Motor neuron (in vitro differentiated cells): ENCODE measurements around the gene PLCB2. TPM values are rescaled to one million over a fixed set of nuclear protein-coding genes. Genes with fewer than 3 reads are reported as not detected.

Experiments
- ATAC-seq, 8 experiments: fragments of 200-7000 bp; cut with Tn5 transposase; replicated peaks in 6 of 8; 2 replicates each; pipeline ENCODE4 v1.8.0; 2021; ENCODE audit warnings: mild to moderate bottlenecking in 8 of 8, moderate library complexity in 8 of 8
- H3K27ac ChIP-seq, 2 donors: fragments of 250-450 bp; sonication (Bioruptor Pico); 2 replicates each; pipeline ENCODE4 v1.9.0; 2021; ENCODE audit warnings: antibody characterized with exemption in 2 of 2, mild to moderate bottlenecking in 2 of 2, moderate library complexity in 1 of 2
- H3K4me1 ChIP-seq, 2 donors: fragments of 250-450 bp; sonication (Bioruptor Pico); replicated peaks in 1 of 2; 2 replicates each; pipeline ENCODE4 v1.6.1; 2021; ENCODE audit warnings: antibody characterized with exemption in 2 of 2, mild to moderate bottlenecking in 2 of 2, moderate library complexity in 1 of 2
- H3K4me3 ChIP-seq, 5 donors: fragments of 250-450 bp; sonication (Bioruptor Pico); 2 replicates each; pipeline ENCODE4 v1.9.0; 2021; ENCODE audit warnings: antibody characterized with exemption in 5 of 5, mild to moderate bottlenecking in 5 of 5, moderate library complexity in 4 of 5
- WGBS, 10 experiments: fragments of 450-650 bp; shearing (Covaris generic); methylation state at CpG; one replicate each; pipeline ENCODE4 v1.0.0; 2022; 5-methylcytosine and 5-hydroxymethylcytosine counted together
- in situ Hi-C, 9 experiments: fragments of 400-800 bp; cut with MboI; loops; one replicate each; pipeline ENCODE4 v1.15.0; 2021; ENCODE audit warnings: low sequenced_read_pairs in 9 of 9, low pct_unique_long_range_greater_than_20kb in 2 of 9; ENCODE audit not compliant: unreplicated experiment in 9 of 9
- total RNA-seq, 8 experiments: library from RNA; unstranded; fragments of 300-600 nt; gene quantifications; 2 replicates each; pipeline versions ENCODE4 v1.2.3 to v1.2.4, GENCODE V29; 2022

The PLCB2 gene
- total RNA-seq, 8 experiments from 2014 or later, result 0.87 to 3.3 (median 1.6) TPM

- Histone ChIP-seq H3K4me1 (peaks cover 38 to 40% of the 10 kb centered on the region in 2 donors), H3K27ac (no peak overlapping the region), H3K4me3 (no peak overlapping the region)
- in situ Hi-C loops, result no loop called here
- ATAC-seq, result no peak
- WGBS, 10 experiments, result 0 to 100% (median 54%) methylated on average over 1 to 3 of the region's 3 CpGs; no CpG with 5 or more reads in 2 of the 10 experiments
Observed at GRCh38 chr15:40328176-40328575, 20.4 kb upstream of the PLCB2 start.

- ATAC-seq, result no peak
- WGBS, 10 experiments, result 0 to 60% (median 22%) methylated on average over 1 to 4 of the region's 6 CpGs; no CpG with 5 or more reads in 2 of the 10 experiments
- H3K4me1 ChIP-seq, result peaks cover 40 to 45% of the 10 kb centered on the region in 2 donors
Observed at GRCh38 chr15:40327457-40327856, 19.7 kb upstream of the PLCB2 start.

GRCh38 chr15:40325700-40326099 lies 18.0 kb upstream of the PLCB2 start:
- in situ Hi-C loops, result no loop called here
- H3K27ac ChIP-seq, result no peak overlapping the region
- H3K4me3 ChIP-seq, result peak overlapping the region in 3 of 5 donors; percentile 5 to 91 (median 91)
- H3K4me1 ChIP-seq, result peaks cover 46% of the 10 kb centered on the region in 2 donors
- no peak for ATAC-seq
- 60 to 100% (median 94%) methylated on average over 1 to 2 of the region's 2 CpGs for WGBS, 10 experiments

More at GRCh38 chr15:40327457-40327856, 19.7 kb upstream of the PLCB2 start:
- in situ Hi-C loops, result no loop called here
- Histone ChIP-seq H3K4me3 (no peak overlapping the region), H3K27ac (no peak overlapping the region)

- Histone ChIP-seq H3K27ac (no peak overlapping the region), H3K4me3 (peak overlapping the region; percentile 50 to 91 (median 71)), H3K4me1 (peaks cover 46 to 48% of the 10 kb centered on the region in 2 donors)
- ATAC-seq, result no peak
- in situ Hi-C loops, result no loop called here
- WGBS, 10 experiments, result 50 to 100% (median 86%) methylated on average over 1 to 2 of the region's 2 CpGs
Observed at GRCh38 chr15:40325188-40325587, 17.5 kb upstream of the PLCB2 start.

GRCh38 chr15:40323953-40324937 lies 16.5 kb upstream of the PLCB2 start:
- H3K4me1 ChIP-seq, result peaks cover 46 to 48% of the 10 kb centered on the region in 2 donors
- 0 to 4% (median 3%) methylated on average over 4 to 10 of the region's 101 CpGs; no CpG with 5 or more reads in 7 of the 10 experiments for WGBS, 10 experiments
- in situ Hi-C loops, result no loop called here
- peak; percentile 4 to 10 (median 6) for ATAC-seq
- H3K4me3 ChIP-seq, result peak overlapping the region; percentile 50 to 91 (median 71)
- H3K27ac ChIP-seq, result peak overlapping the region; percentile 52 to 60

- WGBS, 10 experiments, result 0% methylated on average over 1 to 8 of the region's 103 CpGs; no CpG with 5 or more reads in 8 of the 10 experiments
- H3K27ac ChIP-seq, result peak within 1 kb of the TSS; percentile 52 to 60
- H3K4me1 ChIP-seq, result peaks cover 43 to 44% of the 10 kb centered on the region in 2 donors
- peak; percentile 77 to 93 (median 92) for ATAC-seq
- in situ Hi-C loops, result no loop called here
- H3K4me3 ChIP-seq, result peak within 1 kb of the TSS; percentile 50 to 91 (median 71)
Observed at GRCh38 chr15:40323239-40323952, 15.7 kb upstream of the PLCB2 start, which contains the start of gene INAFM2. Gene INAFM2 (plus strand): TSS chr15:40323692. CDS start chr15:40324056, 364 bp downstream.

- no peak for ATAC-seq
- Histone ChIP-seq H3K4me3 (peak overlapping the region; percentile 50 to 91 (median 71)), H3K27ac (no peak overlapping the region), H3K4me1 (peaks cover 36 to 37% of the 10 kb centered on the region in 2 donors)
- in situ Hi-C loops, result no loop called here
- 7 to 55% (median 31%) methylated on average over 2 to 8 of the region's 26 CpGs; no CpG with 5 or more reads in 4 of the 10 experiments for WGBS, 10 experiments
Observed at GRCh38 chr15:40322531-40323238, 14.9 kb upstream of the PLCB2 start.

GRCh38 chr15:40320931-40321371 lies 13.2 kb upstream of the PLCB2 start:
- H3K27ac ChIP-seq, result no peak overlapping the region
- H3K4me3 ChIP-seq, result no peak overlapping the region
- H3K4me1 ChIP-seq, result peaks cover 22 to 32% of the 10 kb centered on the region in 2 donors
- WGBS, 10 experiments, result 0 to 10% (median 0%) methylated on average over 1 to 2 of the region's 2 CpGs; no CpG with 5 or more reads in 2 of the 10 experiments
- in situ Hi-C loops, result no loop called here
- peak in 2 of 8 experiments; percentile 11 to 18 for ATAC-seq

- in situ Hi-C loops, result no loop called here
- H3K27ac ChIP-seq, result no peak overlapping the region
- peaks cover 17 to 27% of the 10 kb centered on the region in 2 donors for H3K4me1 ChIP-seq
- H3K4me3 ChIP-seq, result no peak overlapping the region
- 78% methylated on average over 1 of the region's 1 CpG; no CpG with 5 or more reads in 9 of the 10 experiments for WGBS, 10 experiments
- ATAC-seq, result no peak
Observed at GRCh38 chr15:40320409-40320808, 12.7 kb upstream of the PLCB2 start.

- Histone ChIP-seq H3K4me1 (peaks cover 10 to 20% of the 10 kb centered on the region in 2 donors), H3K27ac (no peak overlapping the region), H3K4me3 (no peak overlapping the region)
- in situ Hi-C loops, result no loop called here
- WGBS, 10 experiments, result 0 to 79% (median 72%) methylated on average over 1 to 4 of the region's 4 CpGs
- ATAC-seq, result no peak
Observed at GRCh38 chr15:40317580-40317979, 9.8 kb upstream of the PLCB2 start.

GRCh38 chr15:40316931-40317330 lies 9.2 kb upstream of the PLCB2 start:
- H3K27ac ChIP-seq, result no peak overlapping the region
- H3K4me1 ChIP-seq, result peaks cover 8 to 20% of the 10 kb centered on the region in 2 donors
- peak in 1 of 8 experiments; percentile 28 for ATAC-seq
- 25 to 100% (median 83%) methylated on average over 1 to 3 of the region's 3 CpGs; no CpG with 5 or more reads in 3 of the 10 experiments for WGBS, 10 experiments
- in situ Hi-C loops, result no loop called here
- no peak overlapping the region for H3K4me3 ChIP-seq

GRCh38 chr15:40314723-40315276 lies 7.1 kb upstream of the PLCB2 start:
- ATAC-seq, result no peak
- 40 to 93% (median 78%) methylated on average over 1 to 4 of the region's 4 CpGs for WGBS, 10 experiments
- H3K4me3 ChIP-seq, result no peak overlapping the region
- in situ Hi-C loops, result no loop called here
- H3K4me1 ChIP-seq, result peaks cover 8 to 12% of the 10 kb centered on the region in 2 donors
- no peak overlapping the region for H3K27ac ChIP-seq
